ENCODE measurements around the gene ZNF300. TPM values are rescaled to one million over a fixed set of nuclear protein-coding genes. Genes with fewer than 3 reads are reported as not detected.

The ZNF300 gene
- total and polyA plus RNA-seq, 2 of the 13 experiments (the other 11 are each of a cell fraction or from before 2014, with no cell fraction given), result 2.7 to 6.8 TPM

GRCh38 chr5:150904479-150905311 lies at the start of gene ZNF300 (continued):
- TF ChIP-seq ZBTB4 (CRISPR knock-in tag; IDR thresholded peaks at IDR 0.05; ENCODE audit: borderline replicate concordance) (peak; percentile 43; the same call in 1 of the 2 replicates), SUZ12 (IDR thresholded peaks at IDR 0.05; ENCODE audit: low read depth, low read length) (no peak), PRDM15 (CRISPR knock-in tag; IDR thresholded peaks at IDR 0.05) (peak; percentile 92), ZNF790 (CRISPR knock-in tag; IDR thresholded peaks at IDR 0.05; ENCODE audit: borderline replicate concordance) (no peak), PATZ1 (CRISPR knock-in tag; IDR thresholded peaks at IDR 0.05) (no peak), STAT6 (CRISPR knock-in tag; IDR thresholded peaks at IDR 0.05; ENCODE audit: borderline replicate concordance) (no peak), ZNF839 (CRISPR knock-in tag; IDR thresholded peaks at IDR 0.05; ENCODE audit: borderline replicate concordance) (no peak; the same call in 1 of the 2 replicates), POGK (CRISPR knock-in tag; conservative IDR thresholded peaks at IDR 0.05) (no peak; the same call in 1 of the 2 replicates), ATF7 (IDR thresholded peaks at IDR 0.05) (peak; percentile 95), ATF7 (CRISPR knock-in tag; IDR thresholded peaks at IDR 0.05) (no peak)
